ENCODE results near the gene SH3PXD2A. TPM values are rescaled to one million over a fixed set of nuclear protein-coding genes. Genes with fewer than 3 reads are reported as not detected.

Gene SH3PXD2A
- total RNA-seq, 1 donor from 2014 or later: 38.6 TPM

GRCh38 chr10:103548581-103549348, 306.6 kb downstream of the SH3PXD2A start:
- peaks cover 5% of the 10 kb centered on the region for H3K27me3 Mint-ChIP-seq
- DNase-seq (ENCODE audit: extremely low spot score, unreplicated experiment): no peak
- H3K4me1 Mint-ChIP-seq (ENCODE audit: unreplicated experiment): peaks cover 13% of the 10 kb centered on the region
- H3K9me3 Mint-ChIP-seq: no peaks in the 10 kb centered on the region
- H3K36me3 Mint-ChIP-seq: no peaks in the 10 kb centered on the region
- no peak overlapping the region for H3K27ac Mint-ChIP-seq
- H3K4me3 Mint-ChIP-seq: no peak overlapping the region
- TF ChIP-seq CTCF (conservative IDR thresholded peaks at IDR 0.05): no peak

- TF ChIP-seq CTCF (conservative IDR thresholded peaks at IDR 0.05): no peak
- Mint-ChIP-seq H3K27me3 (peaks cover 5% of the 10 kb centered on the region), H3K36me3 (no peaks in the 10 kb centered on the region), H3K27ac (peak overlapping the region; percentile 29), H3K4me1 (ENCODE audit: unreplicated experiment) (peaks cover 19% of the 10 kb centered on the region), H3K4me3 (no peak overlapping the region), H3K9me3 (no peaks in the 10 kb centered on the region)
- no peak for DNase-seq (ENCODE audit: extremely low spot score, unreplicated experiment)
Observed at GRCh38 chr10:103548006-103548405, 307.4 kb downstream of the SH3PXD2A start.

GRCh38 chr10:103547391-103547946, 307.9 kb downstream of the SH3PXD2A start:
- TF ChIP-seq CTCF (conservative IDR thresholded peaks at IDR 0.05): no peak
- no peaks in the 10 kb centered on the region for H3K36me3 Mint-ChIP-seq
- H3K9me3 Mint-ChIP-seq: no peaks in the 10 kb centered on the region

GRCh38 chr10:103546401-103546800, 309.0 kb downstream of the SH3PXD2A start:
- Mint-ChIP-seq H3K9me3 (no peaks in the 10 kb centered on the region), H3K27ac (peak overlapping the region; percentile 31)
- DNase-seq (ENCODE audit: extremely low spot score, unreplicated experiment): no peak

More at GRCh38 chr10:103547391-103547946, 307.9 kb downstream of the SH3PXD2A start:
- peak overlapping the region; percentile 29 for H3K27ac Mint-ChIP-seq
- peaks cover 24% of the 10 kb centered on the region for H3K4me1 Mint-ChIP-seq (ENCODE audit: unreplicated experiment)
- DNase-seq (ENCODE audit: extremely low spot score, unreplicated experiment): no peak
- H3K4me3 Mint-ChIP-seq: no peak overlapping the region
- H3K27me3 Mint-ChIP-seq: peaks cover 3% of the 10 kb centered on the region

GRCh38 chr10:103545771-103546281, 309.6 kb downstream of the SH3PXD2A start:
- Mint-ChIP-seq H3K27me3 (no peaks in the 10 kb centered on the region), H3K36me3 (no peaks in the 10 kb centered on the region)
- DNase-seq (ENCODE audit: extremely low spot score, unreplicated experiment): no peak

More at GRCh38 chr10:103546401-103546800, 309.0 kb downstream of the SH3PXD2A start:
- H3K4me1 Mint-ChIP-seq (ENCODE audit: unreplicated experiment): peaks cover 25% of the 10 kb centered on the region
- no peak overlapping the region for H3K4me3 Mint-ChIP-seq
- no peaks in the 10 kb centered on the region for H3K27me3 Mint-ChIP-seq
- no peaks in the 10 kb centered on the region for H3K36me3 Mint-ChIP-seq
- TF ChIP-seq CTCF (conservative IDR thresholded peaks at IDR 0.05): no peak

More at GRCh38 chr10:103545771-103546281, 309.6 kb downstream of the SH3PXD2A start:
- H3K4me1 Mint-ChIP-seq (ENCODE audit: unreplicated experiment): peaks cover 29% of the 10 kb centered on the region
- no peaks in the 10 kb centered on the region for H3K9me3 Mint-ChIP-seq
- TF ChIP-seq CTCF (conservative IDR thresholded peaks at IDR 0.05): no peak
- no peak overlapping the region for H3K4me3 Mint-ChIP-seq
- no peak overlapping the region for H3K27ac Mint-ChIP-seq

Data from type B pancreatic cell (in vitro differentiated cells).